Left lung (tissue), 10 donors: ENCODE results near the gene KLHDC3. TPM values are rescaled to one million over a fixed set of nuclear protein-coding genes. Genes with fewer than 3 reads are reported as not detected.

Experiments used
- ATAC-seq: fragments of 200-7000 bp; cut with Tn5 transposase; one replicate; pipeline ENCODE4 v1.9.1; 2020; ENCODE audit warnings: moderate library complexity
- DNase-seq, 4 donors: peaks; one replicate each; pipeline ENCODE4 v3.0.0-alpha.2; 2013 to 2020
- H3K27ac ChIP-seq, 2 donors: fragments of 200-600 bp; sonication (generic) in 1 of 2; one replicate each; pipeline versions ENCODE4 v1.5.0 to v1.8.0; 2020 to 2021
- H3K27me3 ChIP-seq, 2 donors: fragments of 200-600 bp; sonication (generic) in 1 of 2; one replicate each; pipeline versions ENCODE4 v1.5.0 to v1.8.0; 2020 to 2021
- H3K36me3 ChIP-seq, 2 donors: fragments of 200-600 bp; sonication (generic) in 1 of 2; one replicate each; pipeline versions ENCODE4 v1.5.0 to v1.8.0; 2020 to 2021
- H3K4me1 ChIP-seq, 2 donors: fragments of 200-600 bp; one replicate each; pipeline ENCODE4 v1.8.0; 2021
- H3K4me3 ChIP-seq, 2 donors: fragments of 200-600 bp; sonication (generic) in 1 of 2; one replicate each; pipeline versions ENCODE4 v1.5.0 to v1.8.0; 2020 to 2021; ENCODE audit warnings: mild to moderate bottlenecking in 1 of 2
- H3K9me3 ChIP-seq, 2 donors: fragments of 200-600 bp; sonication (generic) in 1 of 2; one replicate each; pipeline versions ENCODE4 v1.5.0 to v1.8.0; 2020 to 2021
- CTCF ChIP-seq, 2 donors: fragments of 200-600 bp; sonication (generic) in 1 of 2; IDR thresholded peaks; one replicate each; pipeline versions ENCODE4 v1.5.0 to v1.8.0; 2021; ENCODE audit warnings: antibody characterized with exemption in 2 of 2
- intact Hi-C, 2 donors: fragments of 100-400 bp; cut with DNase I; formaldehyde crosslinking; loops; one replicate each; pipeline versions ENCODE4 v1.11.2 to v1.14.2; 2022
- polyA plus RNA-seq, 6 donors: library from polyadenylated mRNA; unstranded; fragments of 120-200 nt; gene quantifications; one replicate each; pipeline ENCODE4 v1.2.1, GENCODE V29; 2013; ENCODE audit not compliant: insufficient read length in 6 of 6
- total RNA-seq, 2 donors: library from RNA; stranded (reverse); fragmentation: NEBNext Ultra II Directional; extraction: Animal tissue kit (Norgen Biotek cat#: 25700); gene quantifications; one replicate each; pipeline ENCODE4 v1.2.1, GENCODE V29; 2021
- donor health status: DM: no; HTN: yes; CAD: no.
- donor health status: DM: no; HTN: no; CAD: no.

KLHDC3 gene
- total and polyA plus RNA-seq, 8 donors = 50.5 to 110 (median 97.1) TPM

- Histone ChIP-seq H3K27me3 (no peaks in the 10 kb centered on the region), H3K4me1 (peaks cover 14 to 60% of the 10 kb centered on the region in 2 donors), H3K27ac (no peak overlapping the region), H3K4me3 (no peak overlapping the region), H3K9me3 (no peaks in the 10 kb centered on the region), H3K36me3 (peaks cover 0 to 40% of the 10 kb centered on the region in 2 donors)
- no peak for TF ChIP-seq CTCF (IDR thresholded peaks at IDR 0.05)
- intact Hi-C loops = no loop called here
- DNase-seq = no peak
- ATAC-seq = no peak
Measured at GRCh38 chr6:43016176-43016942, 2.3 kb downstream of the KLHDC3 start.

- Histone ChIP-seq H3K9me3 (no peaks in the 10 kb centered on the region), H3K27ac (no peak overlapping the region), H3K36me3 (peaks cover 0 to 34% of the 10 kb centered on the region in 2 donors), H3K4me1 (peaks cover 14 to 58% of the 10 kb centered on the region in 2 donors), H3K4me3 (no peak overlapping the region), H3K27me3 (no peaks in the 10 kb centered on the region)
- DNase-seq (peak in 1 of 4 donors; percentile 72), ATAC-seq (no peak)
- intact Hi-C loops = no loop called here
- TF ChIP-seq CTCF (IDR thresholded peaks at IDR 0.05) = no peak
Measured at GRCh38 chr6:43016943-43017334, 2.9 kb downstream of the KLHDC3 start.

- Histone ChIP-seq H3K4me1 (peaks cover 7 to 63% of the 10 kb centered on the region in 2 donors), H3K9me3 (no peaks in the 10 kb centered on the region), H3K27ac (no peak overlapping the region), H3K36me3 (peaks cover 0 to 31% of the 10 kb centered on the region in 2 donors), H3K4me3 (no peak overlapping the region), H3K27me3 (no peaks in the 10 kb centered on the region)
- DNase-seq (no peak), ATAC-seq (no peak)
- no peak for TF ChIP-seq CTCF (IDR thresholded peaks at IDR 0.05)
- intact Hi-C loops = no loop called here
Measured at GRCh38 chr6:43019152-43019551, 5.1 kb downstream of the KLHDC3 start.

- no peak overlapping the region for H3K4me3 ChIP-seq
- H3K4me1 ChIP-seq = peaks cover 6 to 55% of the 10 kb centered on the region in 2 donors
- H3K27me3 ChIP-seq = no peaks in the 10 kb centered on the region
- DNase-seq = no peak
- no peak for ATAC-seq
- no peak for TF ChIP-seq CTCF (IDR thresholded peaks at IDR 0.05)
- intact Hi-C loops = no loop called here
- no peaks in the 10 kb centered on the region for H3K9me3 ChIP-seq
- H3K36me3 ChIP-seq = peaks cover 0 to 41% of the 10 kb centered on the region in 2 donors
- no peak overlapping the region for H3K27ac ChIP-seq
Measured at GRCh38 chr6:43020052-43020705, 6.1 kb downstream of the KLHDC3 start.

GRCh38 chr6:43020847-43021246 lies 6.8 kb downstream of the KLHDC3 start:
- DNase-seq = peak in 1 of 4 donors; percentile 54
- TF ChIP-seq CTCF (IDR thresholded peaks at IDR 0.05) = no peak
- H3K27ac ChIP-seq = peak overlapping the region; percentile 81 to 89
- intact Hi-C loops = no loop called here
- H3K36me3 ChIP-seq = peaks cover 0 to 48% of the 10 kb centered on the region in 2 donors
- ATAC-seq = peak; percentile 26
- H3K4me1 ChIP-seq = peaks cover 0 to 48% of the 10 kb centered on the region in 2 donors
- no peaks in the 10 kb centered on the region for H3K9me3 ChIP-seq
- no peaks in the 10 kb centered on the region for H3K27me3 ChIP-seq
- peak overlapping the region; percentile 88 to 93 for H3K4me3 ChIP-seq
